Breast epithelium (tissue), 3 donors: ENCODE measurements around the gene CLCN7.
"Not testable (repeated sequence)": the region's sequence is repeated elsewhere in the genome, so short reads cannot be mapped to it uniquely, and the experiment has no call there.

ENCODE experiments used
- CTCF ChIP-seq, 3 donors: fragments of 450-650 bp; IDR thresholded peaks; one replicate each; pipeline ENCODE4 v1.5.1; 2016 to 2017; ENCODE audit warnings: antibody characterized with exemption in 3 of 3, mild to moderate bottlenecking in 3 of 3, moderate library complexity in 3 of 3
- POLR2AphosphoS5 ChIP-seq, 3 donors: sonication (generic); formaldehyde crosslinking; IDR thresholded peaks; one replicate each; pipeline ENCODE4 v1.6.1; 2017; ENCODE audit warnings: antibody characterized with exemption in 3 of 3

DNA sequence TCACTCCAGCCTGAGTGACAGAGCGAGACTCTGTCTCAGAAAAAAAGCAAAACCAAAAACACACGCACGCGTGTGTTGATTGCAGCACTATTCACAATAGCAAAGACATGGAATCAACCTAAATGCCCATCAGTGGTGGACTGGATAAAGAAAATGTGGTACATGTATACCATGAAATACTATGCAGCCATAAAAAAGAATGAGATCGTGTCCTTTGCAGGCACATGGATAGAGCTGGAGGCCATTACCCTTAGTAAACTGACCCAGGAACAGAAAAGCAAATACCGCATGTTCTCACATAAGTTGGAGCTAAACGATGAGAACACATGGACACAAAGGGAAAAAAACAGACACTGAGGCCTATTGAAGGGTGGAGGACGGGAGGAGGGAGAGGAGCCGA lies 4.1 kb upstream of the CLCN7 start:
- TF ChIP-seq CTCF, POLR2AphosphoS5 (IDR thresholded peaks at IDR 0.05): not testable (repeated sequence)
